Parathyroid adenoma (tissue), 2 donors: ENCODE data around the gene MAP4K5.

Experiments
- H2AFZ ChIP-seq: fragments of 300-600 bp; sonication (generic); one replicate; pipeline ENCODE4 v1.7.0; 2017; ENCODE audit warnings: antibody characterized with exemption, mild to moderate bottlenecking
- H3K27ac ChIP-seq: fragments of 300-600 bp; sonication (generic); one replicate; pipeline ENCODE4 v1.7.0; 2017
- H3K27me3 ChIP-seq: fragments of 300-600 bp; sonication (generic); one replicate; pipeline ENCODE4 v1.7.0; 2017; ENCODE audit warnings: low read length; ENCODE audit not compliant: control insufficient read depth, insufficient read depth
- H3K36me3 ChIP-seq: fragments of 300-600 bp; sonication (generic); one replicate; pipeline ENCODE4 v1.7.0; 2017; ENCODE audit warnings: low read length; ENCODE audit not compliant: control insufficient read depth, insufficient read depth
- H3K4me1 ChIP-seq: fragments of 300-600 bp; sonication (generic); one replicate; pipeline ENCODE4 v1.7.0; 2017; ENCODE audit warnings: control low read depth
- H3K4me2 ChIP-seq: fragments of 300-600 bp; sonication (generic); one replicate; pipeline ENCODE4 v1.7.0; 2017; ENCODE audit warnings: low read length
- H3K4me3 ChIP-seq: fragments of 300-600 bp; sonication (generic); one replicate; pipeline ENCODE4 v1.7.0; 2017; ENCODE audit warnings: low read depth, low read length
- H3K79me2 ChIP-seq: fragments of 300-600 bp; sonication (generic); one replicate; pipeline ENCODE4 v1.7.0; 2017; ENCODE audit warnings: control low read depth
- H3K9ac ChIP-seq: fragments of 300-600 bp; sonication (generic); one replicate; pipeline ENCODE4 v1.7.0; 2017; ENCODE audit warnings: mild to moderate bottlenecking
- H3K9me3 ChIP-seq: fragments of 300-600 bp; sonication (generic); one replicate; pipeline ENCODE4 v1.7.0; 2017; ENCODE audit warnings: low read length; ENCODE audit not compliant: control insufficient read depth
- CTCF ChIP-seq: fragments of 300-600 bp; sonication (generic); IDR thresholded peaks from one replicate; pipeline ENCODE4 v1.7.0; 2017; ENCODE audit warnings: antibody characterized with exemption, mild to moderate bottlenecking
- donor health status: primary hyperparathyroidism.

Gene MAP4K5

GRCh38 chr14:50434528-50434927 lies 97.8 kb downstream of the MAP4K5 start:
- no peaks in the 10 kb centered on the region for H3K79me2 ChIP-seq

GRCh38 chr14:50432131-50432530 lies 100.2 kb downstream of the MAP4K5 start:
- H2AFZ ChIP-seq, result no peak overlapping the region
- H3K27me3 ChIP-seq, result no peaks in the 10 kb centered on the region
- no peak overlapping the region for H3K4me3 ChIP-seq
- no peak overlapping the region for H3K4me2 ChIP-seq
- H3K9ac ChIP-seq, result no peak overlapping the region
- H3K4me1 ChIP-seq, result no peaks in the 10 kb centered on the region
- no peak overlapping the region for H3K27ac ChIP-seq
- no peaks in the 10 kb centered on the region for H3K9me3 ChIP-seq
- TF ChIP-seq CTCF, result no peak
- no peaks in the 10 kb centered on the region for H3K36me3 ChIP-seq
- H3K79me2 ChIP-seq, result no peaks in the 10 kb centered on the region

More at GRCh38 chr14:50434528-50434927, 97.8 kb downstream of the MAP4K5 start:
- no peaks in the 10 kb centered on the region for H3K27me3 ChIP-seq
- H3K4me2 ChIP-seq, result no peak overlapping the region
- H3K27ac ChIP-seq, result no peak overlapping the region
- no peak overlapping the region for H3K9ac ChIP-seq
- TF ChIP-seq CTCF, result no peak
- no peak overlapping the region for H3K4me3 ChIP-seq
- H3K36me3 ChIP-seq, result no peaks in the 10 kb centered on the region
- H3K4me1 ChIP-seq, result no peaks in the 10 kb centered on the region
- H2AFZ ChIP-seq, result no peak overlapping the region
- H3K9me3 ChIP-seq, result no peaks in the 10 kb centered on the region

- H3K4me3 ChIP-seq, result no peak overlapping the region
- TF ChIP-seq CTCF, result no peak
- H3K9ac ChIP-seq, result no peak overlapping the region
- no peaks in the 10 kb centered on the region for H3K9me3 ChIP-seq
- H2AFZ ChIP-seq, result no peak overlapping the region
- no peaks in the 10 kb centered on the region for H3K79me2 ChIP-seq
- H3K4me1 ChIP-seq, result no peaks in the 10 kb centered on the region
- no peak overlapping the region for H3K4me2 ChIP-seq
- no peaks in the 10 kb centered on the region for H3K27me3 ChIP-seq
- no peaks in the 10 kb centered on the region for H3K36me3 ChIP-seq
- no peak overlapping the region for H3K27ac ChIP-seq
These were observed 106.6 kb downstream of the MAP4K5 start for GRCh38 chr14:50425816-50426215.

GRCh38 chr14:50425105-50425504 lies 107.3 kb downstream of the MAP4K5 start:
- Histone ChIP-seq H3K4me3 (no peak overlapping the region), H3K4me1 (peaks cover under 1% of the 10 kb centered on the region), H3K9ac (no peak overlapping the region), H3K79me2 (no peaks in the 10 kb centered on the region), H2AFZ (no peak overlapping the region), H3K36me3 (no peaks in the 10 kb centered on the region), H3K27ac (no peak overlapping the region), H3K4me2 (no peak overlapping the region), H3K27me3 (no peaks in the 10 kb centered on the region), H3K9me3 (no peaks in the 10 kb centered on the region)
- no peak for TF ChIP-seq CTCF

- Histone ChIP-seq H3K79me2 (no peaks in the 10 kb centered on the region), H3K9ac (no peak overlapping the region), H3K27me3 (no peaks in the 10 kb centered on the region), H3K27ac (no peak overlapping the region), H3K4me3 (no peak overlapping the region), H3K36me3 (no peaks in the 10 kb centered on the region), H3K4me1 (peaks cover 7% of the 10 kb centered on the region), H2AFZ (no peak overlapping the region), H3K9me3 (no peaks in the 10 kb centered on the region), H3K4me2 (no peak overlapping the region)
- TF ChIP-seq CTCF, result no peak
These were observed 108.8 kb downstream of the MAP4K5 start for GRCh38 chr14:50423529-50423928.
